GDM1 (cell line): Measurements from ENCODE around the gene PIPOX.
"Not testable (repeated sequence)": the region's sequence is repeated elsewhere in the genome, so short reads cannot be mapped to it uniquely, and the experiment has no call there.

ENCODE experiments used
- DNase-seq: peaks from one replicate; lab custom pipeline; 2025; lab: John Stamatoyannopoulos, UW

The PIPOX gene

GRCh38 chr17:29076087-29076486, 33.1 kb downstream of the PIPOX start:
- DNase-seq: no peak

GRCh38 chr17:29076722-29077121, 33.8 kb downstream of the PIPOX start:
- no peak for DNase-seq

- no peak for DNase-seq
Measured at GRCh38 chr17:29077320-29077719, 34.4 kb downstream of the PIPOX start.

GRCh38 chr17:29078183-29079045, 35.5 kb downstream of the PIPOX start:
- no peak for DNase-seq

- DNase-seq: no peak
Measured at GRCh38 chr17:29079433-29079832, 36.5 kb downstream of the PIPOX start.

- DNase-seq: no peak
Measured at GRCh38 chr17:29079887-29080286, 36.9 kb downstream of the PIPOX start.

GRCh38 chr17:29080323-29080722, 37.4 kb downstream of the PIPOX start:
- no peak for DNase-seq

- DNase-seq: no peak
Measured at GRCh38 chr17:29080965-29081364, 38.0 kb downstream of the PIPOX start.

- no peak for DNase-seq
Measured at GRCh38 chr17:29084541-29085146, 41.7 kb downstream of the PIPOX start.

GRCh38 chr17:29085223-29085622, 42.3 kb downstream of the PIPOX start:
- DNase-seq: no peak

- no peak for DNase-seq
Measured at GRCh38 chr17:29086628-29087332, 43.8 kb downstream of the PIPOX start.

- DNase-seq: not testable (repeated sequence)
Measured at GRCh38 chr17:29088782-29089181, 45.8 kb downstream of the PIPOX start.

GRCh38 chr17:29089601-29090044, 46.7 kb downstream of the PIPOX start:
- no peak for DNase-seq

- DNase-seq: no peak
Measured at GRCh38 chr17:29090108-29090507, 47.2 kb downstream of the PIPOX start.

- DNase-seq: no peak
Measured at GRCh38 chr17:29090750-29091605, 48.0 kb downstream of the PIPOX start.

GRCh38 chr17:29091606-29092289, 48.8 kb downstream of the PIPOX start:
- no peak for DNase-seq

GRCh38 chr17:29093090-29093871, 50.3 kb downstream of the PIPOX start:
- no peak for DNase-seq

GRCh38 chr17:29094101-29094708, 51.3 kb downstream of the PIPOX start:
- no peak for DNase-seq

GRCh38 chr17:29095439-29095838, 52.5 kb downstream of the PIPOX start:
- DNase-seq: no peak

GRCh38 chr17:29096094-29096493, 53.2 kb downstream of the PIPOX start:
- no peak for DNase-seq
